GM19328 (cell line): ENCODE data around the gene WFDC5.
"Not testable (repeated sequence)": the region's sequence is repeated elsewhere in the genome, so short reads cannot be mapped to it uniquely, and the experiment has no call there.

Source experiments
- ATAC-seq: cut with Tn5 transposase; IDR thresholded peaks from one replicate; pipeline ENCODE4 v1.9.1; 2021; ENCODE audit warnings: mild to moderate bottlenecking, moderate library complexity; ENCODE audit not compliant: unreplicated experiment

The WFDC5 gene

GRCh38 chr20:45090481-45090880 is 24.5 kb downstream of the WFDC5 start:
- no peak for ATAC-seq

- ATAC-seq, result no peak
Observed at GRCh38 chr20:45088247-45088646, 26.7 kb downstream of the WFDC5 start.

GRCh38 chr20:45087814-45088213 is 27.2 kb downstream of the WFDC5 start:
- no peak for ATAC-seq

DNA sequence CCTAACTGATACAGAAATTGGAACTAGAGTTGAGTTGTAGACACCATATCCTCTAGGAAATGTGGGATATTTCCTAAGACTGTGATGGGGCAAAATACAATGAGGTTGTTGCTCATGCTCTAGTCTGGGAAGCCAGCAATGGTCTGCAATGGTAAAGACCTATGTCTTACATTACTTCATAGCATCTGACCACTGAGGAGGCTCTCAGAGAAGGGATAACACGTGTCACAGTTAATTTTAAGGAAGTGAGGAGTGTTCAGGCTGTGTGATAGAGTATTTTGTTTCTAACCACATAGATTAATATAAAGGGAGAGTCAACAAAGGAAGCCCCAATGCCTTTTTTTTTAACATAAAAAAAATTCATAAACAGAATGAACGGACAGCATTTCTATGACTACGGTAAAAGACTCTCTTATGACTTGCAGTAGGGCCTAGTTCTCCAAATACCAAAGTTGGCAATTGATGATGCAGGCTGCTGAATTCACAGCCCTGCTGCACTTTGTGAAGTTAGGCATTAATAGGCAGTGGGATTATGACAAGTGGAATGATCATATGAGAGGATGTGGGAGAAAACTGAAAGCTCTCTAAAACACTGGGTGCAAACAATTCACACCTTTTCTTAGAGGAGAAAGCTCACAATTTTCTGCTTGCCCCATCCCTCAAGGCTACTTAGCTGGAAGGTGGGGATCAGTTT is 27.7 kb downstream of the WFDC5 start:
- ATAC-seq, result no peak

DNA sequence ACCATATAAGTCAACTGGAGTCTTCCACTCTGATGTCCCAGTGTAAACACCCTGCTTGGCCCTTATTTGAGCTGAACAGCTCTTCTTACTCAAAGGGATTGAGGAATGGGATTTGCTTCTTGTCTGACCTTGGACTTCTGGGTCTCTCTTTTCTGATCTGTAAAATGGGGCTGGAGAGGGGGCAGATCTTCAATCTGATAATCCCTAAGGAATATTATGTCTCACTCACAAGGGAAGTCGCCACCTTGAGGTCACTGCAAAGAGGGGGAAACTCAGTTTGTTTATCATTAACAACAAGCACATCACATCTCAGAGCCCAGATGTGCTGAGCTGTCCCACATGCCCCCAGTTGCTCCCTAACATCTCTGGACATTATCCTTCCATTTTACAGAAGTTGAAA is 29.1 kb downstream of the WFDC5 start:
- no peak for ATAC-seq

DNA sequence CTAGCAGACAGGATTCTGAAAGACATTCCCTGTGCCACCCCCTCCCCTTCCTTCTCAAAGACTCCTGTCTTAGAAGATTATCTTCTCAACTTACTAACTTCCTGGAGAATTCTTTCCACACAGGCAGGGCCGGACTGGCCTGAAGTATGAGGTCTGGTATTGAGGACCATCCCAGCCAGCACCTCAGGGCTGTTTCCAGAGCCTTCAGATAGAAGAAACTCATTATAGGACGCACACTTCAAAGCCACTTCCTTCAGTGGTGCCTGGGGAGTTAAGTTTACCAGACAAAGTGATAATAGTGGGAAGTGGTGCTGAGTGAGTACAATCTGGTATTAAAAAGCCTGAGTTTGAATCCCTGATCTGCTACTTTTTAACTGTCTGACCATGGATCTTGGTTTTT is 29.7 kb downstream of the WFDC5 start:
- ATAC-seq, result no peak

DNA sequence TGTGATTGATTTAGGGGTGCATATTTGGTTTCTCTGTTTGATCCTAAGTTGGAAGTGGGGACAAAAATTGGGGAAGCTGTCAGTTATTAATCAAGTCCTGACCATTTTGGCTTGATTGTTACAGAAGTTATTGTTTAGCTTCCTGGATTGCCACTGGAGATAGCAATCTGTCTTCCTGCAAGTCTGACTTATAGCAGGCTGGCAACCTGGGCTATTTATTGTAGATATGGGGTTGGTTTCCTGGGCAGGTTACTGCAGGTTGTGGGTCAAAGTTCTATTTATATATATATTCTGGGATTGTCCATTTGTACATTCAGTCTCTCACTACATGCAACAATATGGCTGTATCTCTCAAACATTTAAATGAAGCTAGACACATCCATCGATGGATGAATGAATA is 31.8 kb downstream of the WFDC5 start:
- ATAC-seq, result no peak

DNA sequence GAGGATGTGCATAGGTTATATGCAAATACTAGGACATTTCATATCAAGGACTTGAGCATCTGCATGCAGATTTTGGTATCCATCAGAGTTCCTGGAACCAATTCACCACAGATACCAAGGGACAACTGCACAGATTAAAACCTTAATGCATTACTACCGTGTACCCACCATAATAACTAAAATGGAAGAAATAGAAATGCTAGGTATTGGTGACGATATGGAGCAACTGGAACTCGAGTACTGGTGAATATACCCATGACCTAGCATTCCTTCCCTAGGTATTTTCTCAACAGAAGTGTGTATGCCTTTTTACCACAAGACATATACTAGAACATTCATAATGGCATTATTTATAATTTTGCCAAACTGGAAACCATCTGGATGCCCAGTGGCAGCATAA is 32.5 kb downstream of the WFDC5 start:
- ATAC-seq, result no peak

- ATAC-seq, result no peak
Observed at GRCh38 chr20:45080867-45081624, 33.9 kb downstream of the WFDC5 start.

DNA sequence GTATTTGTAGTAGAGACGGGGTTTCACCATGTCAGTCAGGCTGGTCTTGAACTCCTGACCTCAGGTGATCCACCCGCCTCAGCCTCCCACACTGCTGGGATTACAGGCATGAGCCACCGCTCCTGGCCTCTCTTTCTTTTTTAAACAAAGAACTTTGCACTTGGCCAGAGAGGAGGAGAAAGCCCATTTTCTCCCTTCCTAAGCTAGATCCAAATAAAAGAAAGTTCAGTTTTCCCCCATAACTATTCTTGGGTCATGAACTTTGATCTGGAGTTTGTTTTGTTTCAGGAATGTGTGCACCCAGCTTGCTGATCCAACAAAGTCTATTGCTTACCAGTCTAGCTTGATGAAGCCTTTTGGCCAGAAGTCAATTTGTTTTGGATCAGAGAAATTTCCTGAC is 37.4 kb downstream of the WFDC5 start:
- no peak for ATAC-seq

- no peak for ATAC-seq
Observed at GRCh38 chr20:45073221-45073620, 41.8 kb downstream of the WFDC5 start.

DNA sequence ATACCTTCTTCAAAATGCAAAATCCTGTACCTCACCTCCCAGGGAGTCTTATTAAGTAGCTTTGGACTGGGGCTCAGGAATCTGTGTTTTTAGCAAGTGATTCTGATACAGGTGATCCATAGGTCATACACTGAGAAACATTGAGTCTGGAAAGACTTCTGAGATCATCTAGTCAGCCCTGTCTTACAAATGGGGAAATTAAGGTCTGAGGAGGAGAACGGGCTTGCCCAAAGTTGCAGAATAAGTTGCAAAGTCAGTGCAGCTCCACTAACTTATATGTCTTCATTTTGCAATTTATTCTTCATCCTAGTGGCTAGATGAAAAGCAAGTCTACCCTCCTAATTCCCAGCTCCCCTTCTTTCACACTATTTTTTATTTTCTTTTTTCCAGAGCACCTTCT is 42.9 kb downstream of the WFDC5 start:
- ATAC-seq, result no peak

DNA sequence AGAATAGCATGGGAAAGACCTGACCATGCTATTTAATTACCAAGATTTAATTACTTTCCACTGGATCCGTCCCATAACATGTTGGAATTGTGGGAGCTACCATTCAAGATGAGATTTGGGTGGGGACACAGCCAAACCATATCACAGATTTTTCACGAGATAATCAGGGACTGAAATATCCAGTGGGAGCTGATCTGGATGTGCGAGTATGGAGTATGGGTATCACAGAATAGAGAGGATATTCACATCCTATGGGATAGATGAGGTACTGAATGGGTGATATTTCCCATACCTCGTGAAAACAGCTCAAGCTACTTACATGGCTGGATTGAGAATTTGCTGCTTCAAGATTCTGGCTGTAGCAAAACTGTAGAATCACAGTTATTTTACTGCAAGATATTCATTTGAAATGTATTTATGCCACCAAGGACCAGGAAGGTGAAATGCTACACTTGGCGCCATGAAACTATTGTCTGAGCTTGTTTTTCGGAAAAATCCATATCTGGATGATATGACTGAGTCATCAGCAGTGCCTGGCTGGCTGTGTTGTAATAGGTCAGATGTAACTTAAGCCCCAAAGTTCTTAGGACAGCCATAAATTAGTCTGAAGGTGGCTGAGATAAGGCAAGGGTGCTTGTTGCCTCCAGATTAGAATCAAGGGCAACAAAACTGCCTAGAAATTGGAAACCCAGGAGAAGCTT is 43.9 kb downstream of the WFDC5 start:
- ATAC-seq, result no peak

DNA sequence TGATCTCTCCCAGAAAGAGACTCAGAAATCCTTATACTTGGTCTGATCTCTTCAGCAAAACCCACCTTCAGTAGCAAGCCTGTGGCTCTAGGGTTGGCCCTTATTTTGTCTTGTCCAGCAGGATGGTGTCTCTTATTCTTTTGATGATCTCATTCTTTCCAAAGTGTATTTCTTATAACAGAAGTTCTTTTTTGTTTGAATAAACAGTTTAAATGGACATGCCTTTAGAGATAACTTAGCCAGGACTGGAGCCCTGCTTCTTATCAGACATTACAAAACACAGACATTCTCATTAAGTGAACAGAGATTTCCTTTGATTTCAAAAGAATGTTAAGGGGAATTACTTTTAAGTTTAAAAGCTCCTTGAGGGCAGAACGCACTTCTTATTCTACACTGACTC is 45.7 kb downstream of the WFDC5 start:
- no peak for ATAC-seq

- no peak for ATAC-seq
Observed at GRCh38 chr20:45067558-45067957, 47.4 kb downstream of the WFDC5 start.

- ATAC-seq, result no peak
Observed at GRCh38 chr20:45067087-45067486, 47.9 kb downstream of the WFDC5 start.

DNA sequence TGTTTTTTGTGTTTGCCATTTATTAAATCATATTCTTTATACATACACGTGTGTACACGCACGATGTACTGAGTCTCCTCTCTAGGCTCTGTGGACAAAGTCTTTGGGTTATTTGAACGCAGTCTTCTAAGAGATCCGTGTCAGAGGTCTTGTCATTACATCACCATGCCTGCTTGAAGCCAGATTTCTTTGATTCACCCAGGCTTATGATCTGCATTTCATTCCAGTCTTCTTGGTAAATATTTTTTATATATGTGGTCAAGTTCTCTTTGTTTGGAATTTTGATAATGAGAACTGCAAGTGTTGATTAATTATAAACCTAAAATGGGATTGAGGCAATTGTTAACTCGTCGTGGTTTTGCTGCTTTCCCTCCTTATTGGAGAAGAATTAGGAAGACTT is 48.6 kb downstream of the WFDC5 start:
- no peak for ATAC-seq

- no peak for ATAC-seq
Observed at GRCh38 chr20:45064812-45065211, 50.2 kb downstream of the WFDC5 start.

- ATAC-seq, result not testable (repeated sequence)
Observed at GRCh38 chr20:45063107-45063506, 51.9 kb downstream of the WFDC5 start.

DNA sequence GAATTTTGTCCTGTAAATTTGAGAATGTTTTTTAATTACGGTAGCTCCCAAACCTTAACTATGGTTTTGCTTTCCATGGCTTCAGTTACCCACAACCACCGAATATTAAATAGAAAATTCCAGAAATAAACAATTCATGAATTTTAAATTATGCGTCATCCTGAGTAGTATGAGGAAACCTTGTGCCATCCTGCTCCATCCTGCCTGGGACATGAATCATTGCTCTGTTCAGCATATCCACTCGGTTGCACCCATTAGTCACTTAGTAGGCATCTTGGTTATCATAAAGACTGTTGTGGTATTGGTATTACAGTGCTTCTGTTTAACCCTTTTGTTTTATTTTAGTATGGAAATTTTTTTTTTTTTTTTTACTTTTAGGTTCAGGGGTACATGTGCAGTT is 53.7 kb downstream of the WFDC5 start:
- no peak for ATAC-seq

DNA sequence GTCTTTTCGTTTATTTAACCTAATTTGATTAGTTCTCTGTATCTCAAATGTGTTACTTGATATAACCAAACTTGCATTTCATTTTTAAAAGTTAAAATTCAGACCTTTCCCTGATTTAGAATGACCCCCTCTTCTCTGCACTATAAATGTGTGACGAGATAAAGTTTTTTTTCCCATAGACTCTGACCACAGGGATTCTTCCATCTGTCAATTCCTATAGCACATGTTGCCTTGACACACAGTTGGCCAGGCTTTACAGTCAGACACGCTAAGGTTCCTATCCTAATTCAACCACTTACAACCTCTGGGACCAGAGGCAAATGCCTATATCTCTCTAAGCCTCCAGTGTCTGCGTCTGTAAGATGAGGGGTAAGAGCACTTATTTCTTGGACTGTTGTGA is 54.7 kb downstream of the WFDC5 start:
- no peak for ATAC-seq
